Retina (tissue), 1 donor: ENCODE measurements around the gene NGLY1.

Experiments used
- DNase-seq: peaks from one replicate; pipeline ENCODE4 v3.0.0-alpha.2; 2016

NGLY1 gene

GRCh38 chr3:25783661-25784512 lies 644 bp upstream of the NGLY1 start:
- peak; percentile 84 for DNase-seq

GRCh38 chr3:25782636-25782937 lies 656 bp downstream of the NGLY1 start:
- DNase-seq, result no peak

GRCh38 chr3:25781758-25782594 lies 1.3 kb downstream of the NGLY1 start:
- no peak for DNase-seq

GRCh38 chr3:25781145-25781757 lies 2.0 kb downstream of the NGLY1 start:
- no peak for DNase-seq

- DNase-seq, result no peak
Observed at GRCh38 chr3:25780618-25781017, 2.6 kb downstream of the NGLY1 start.

GRCh38 chr3:25775936-25776335 lies 7.3 kb downstream of the NGLY1 start:
- no peak for DNase-seq

- no peak for DNase-seq
Observed at GRCh38 chr3:25768851-25769250, 14.4 kb downstream of the NGLY1 start.

- DNase-seq, result no peak
Observed at GRCh38 chr3:25751725-25752124, 31.5 kb downstream of the NGLY1 start.

GRCh38 chr3:25751048-25751447 lies 32.2 kb downstream of the NGLY1 start:
- no peak for DNase-seq

- no peak for DNase-seq
Observed at GRCh38 chr3:25749031-25749581, 34.1 kb downstream of the NGLY1 start.

GRCh38 chr3:25748189-25748588 lies 35.1 kb downstream of the NGLY1 start:
- no peak for DNase-seq

- no peak for DNase-seq
Observed at GRCh38 chr3:25747033-25747432, 36.2 kb downstream of the NGLY1 start.

- no peak for DNase-seq
Observed at GRCh38 chr3:25744470-25744869, 38.8 kb downstream of the NGLY1 start.

- DNase-seq, result no peak
Observed at GRCh38 chr3:25728101-25728500, 55.1 kb downstream of the NGLY1 start.

- DNase-seq, result no peak
Observed at GRCh38 chr3:25727316-25727715, 55.9 kb downstream of the NGLY1 start.

GRCh38 chr3:25725810-25726209 lies 57.4 kb downstream of the NGLY1 start:
- DNase-seq, result no peak

GRCh38 chr3:25724948-25725645 lies 58.1 kb downstream of the NGLY1 start:
- no peak for DNase-seq

- no peak for DNase-seq
Observed at GRCh38 chr3:25723802-25724201, 59.4 kb downstream of the NGLY1 start.

- peak; percentile 2 for DNase-seq
Observed at GRCh38 chr3:25719321-25719720, 63.9 kb downstream of the NGLY1 start.

GRCh38 chr3:25713341-25713985 lies 69.8 kb downstream of the NGLY1 start:
- DNase-seq, result no peak

GRCh38 chr3:25711090-25711489 lies 72.2 kb downstream of the NGLY1 start:
- DNase-seq, result no peak

- no peak for DNase-seq
Observed at GRCh38 chr3:25708036-25708435, 75.2 kb downstream of the NGLY1 start.
